ENCODE data around the gene GABARAP. TPM values are rescaled to one million over a fixed set of nuclear protein-coding genes. Genes with fewer than 3 reads are reported as not detected.
A peak's percentile ranks its signal among the peaks of the same experiment; 100 is the strongest.

GABARAP gene
- total and polyA plus RNA-seq, 2 of the 13 experiments (the other 11 are each of a cell fraction or from before 2014, with no cell fraction given), result 161 to 310 TPM

DNA sequence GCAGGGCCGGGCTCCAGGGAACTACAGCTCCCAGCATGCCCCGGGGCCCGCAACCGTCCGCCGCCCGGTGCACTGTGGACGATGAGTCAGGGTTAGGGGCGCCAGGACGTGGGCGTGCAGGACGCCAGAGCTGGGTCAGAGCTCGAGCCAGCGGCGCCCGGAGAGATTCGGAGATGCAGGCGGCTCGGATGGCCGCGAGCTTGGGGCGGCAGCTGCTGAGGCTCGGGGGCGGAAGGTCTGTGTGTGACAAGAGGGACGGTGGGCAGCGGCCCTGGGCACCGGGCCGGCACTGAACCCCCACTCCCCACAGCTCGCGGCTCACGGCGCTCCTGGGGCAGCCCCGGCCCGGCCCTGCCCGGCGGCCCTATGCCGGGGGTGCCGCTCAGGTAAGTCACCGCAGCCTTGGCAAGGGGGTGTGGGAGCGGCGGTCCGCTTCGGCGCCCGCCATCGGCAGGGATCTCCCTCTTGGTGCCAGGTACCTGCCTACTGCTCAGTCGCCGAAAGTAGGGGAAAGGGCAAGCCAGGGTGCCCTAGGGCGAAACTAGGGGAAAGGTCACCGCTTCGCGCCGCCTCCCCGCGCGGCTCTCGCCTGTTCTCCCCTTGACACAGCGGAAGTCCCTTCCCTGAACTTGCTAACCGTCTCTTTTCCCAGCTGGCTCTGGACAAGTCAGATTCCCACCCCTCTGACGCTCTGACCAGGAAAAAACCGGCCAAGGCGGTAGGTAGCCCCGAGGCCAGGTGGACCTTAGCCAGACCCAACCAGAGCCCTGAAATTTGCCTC, 22.2 kb downstream of the GABARAP start, which contains the start of the genes ACADVL and DLG4 (continued):
- TF ChIP-seq NFIC (IDR thresholded peaks at IDR 0.05; ENCODE audit: low read length) (0 out of 2 replicates have a peak, but pooled peaks have one; percentile 24), FOXO1 (CRISPR knock-in tag; IDR thresholded peaks at IDR 0.05) (peak; percentile 71), ZNF335 (CRISPR knock-in tag; IDR thresholded peaks at IDR 0.05) (peak; percentile 68; the same call in 1 of the 2 replicates), ZNF274 (CRISPR knock-in tag; IDR thresholded peaks at IDR 0.05) (peak; percentile 88; the same call in 1 of the 2 replicates), ZBTB7B (CRISPR knock-in tag; IDR thresholded peaks at IDR 0.05) (peak; percentile 73), ZIK1 (CRISPR knock-in tag; IDR thresholded peaks at IDR 0.05; ENCODE audit: borderline replicate concordance, low read depth) (peak; percentile 66; the same call in 1 of the 2 replicates), KDM5B (CRISPR knock-in tag; IDR thresholded peaks at IDR 0.05; ENCODE audit: borderline replicate concordance) (peak; percentile 81; the same call in 1 of the 2 replicates), ZMYM3 (CRISPR knock-in tag; IDR thresholded peaks at IDR 0.05) (0 out of 2 replicates have a peak, but pooled peaks have one; percentile 1), THAP11 (CRISPR knock-in tag; IDR thresholded peaks at IDR 0.05) (peak; percentile 98), ZNF737 (CRISPR knock-in tag; IDR thresholded peaks at IDR 0.05; ENCODE audit: borderline replicate concordance) (no peak)
- TF ChIP-seq, protein P1, sequence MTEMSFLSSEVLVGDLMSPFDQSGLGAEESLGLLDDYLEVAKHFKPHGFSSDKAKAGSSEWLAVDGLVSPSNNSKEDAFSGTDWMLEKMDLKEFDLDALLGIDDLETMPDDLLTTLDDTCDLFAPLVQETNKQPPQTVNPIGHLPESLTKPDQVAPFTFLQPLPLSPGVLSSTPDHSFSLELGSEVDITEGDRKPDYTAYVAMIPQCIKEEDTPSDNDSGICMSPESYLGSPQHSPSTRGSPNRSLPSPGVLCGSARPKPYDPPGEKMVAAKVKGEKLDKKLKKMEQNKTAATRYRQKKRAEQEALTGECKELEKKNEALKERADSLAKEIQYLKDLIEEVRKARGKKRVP (CRISPR knock-in tag; IDR thresholded peaks at IDR 0.05), result peak in 1 of 2 experiments; percentile 73; a peak in 2 of 4 replicates
